Lower lobe of right lung (tissue), 2 donors: Measurements from ENCODE around the gene MED29. TPM values are rescaled to one million over a fixed set of nuclear protein-coding genes. Genes with fewer than 3 reads are reported as not detected.

Experiments used
- ATAC-seq, 2 donors: fragments of 200-7000 bp; cut with Tn5 transposase; one replicate each; pipeline ENCODE4 v1.9.1; 2020 to 2022; ENCODE audit warnings: mild to moderate bottlenecking in 2 of 2, moderate library complexity in 2 of 2
- DNase-seq: peaks from one replicate; pipeline ENCODE4 v3.0.0-alpha.2; 2020
- H3K27ac ChIP-seq: fragments of 200-600 bp; one replicate; pipeline ENCODE4 v1.8.0; 2022
- H3K27me3 ChIP-seq: fragments of 200-600 bp; one replicate; pipeline ENCODE4 v1.8.0; 2022; ENCODE audit warnings: low read depth
- H3K36me3 ChIP-seq: fragments of 200-600 bp; one replicate; pipeline ENCODE4 v1.8.0; 2022; ENCODE audit warnings: mild to moderate bottlenecking
- H3K4me1 ChIP-seq: fragments of 200-600 bp; one replicate; pipeline ENCODE4 v1.8.0; 2022
- H3K4me3 ChIP-seq: fragments of 200-600 bp; one replicate; pipeline ENCODE4 v1.8.0; 2022; ENCODE audit warnings: mild to moderate bottlenecking
- H3K9me3 ChIP-seq: fragments of 200-600 bp; one replicate; pipeline ENCODE4 v1.8.0; 2022
- CTCF ChIP-seq: fragments of 200-600 bp; IDR thresholded peaks from one replicate; pipeline ENCODE4 v1.8.0; 2022; ENCODE audit warnings: antibody characterized with exemption, mild to moderate bottlenecking
- intact Hi-C: fragments of 100-400 bp; cut with DNase I; formaldehyde crosslinking; loops from one replicate; pipeline ENCODE4 v1.11.0; 2022
- total RNA-seq: library from RNA; stranded (reverse); fragmentation: NEBNext Ultra II Directional; extraction: Animal tissue kit (Norgen Biotek cat#: 25700); gene quantifications from one replicate; pipeline ENCODE4 v1.2.1, GENCODE V29; 2021
- donor health status: DM: no; HTN: yes; CAD: no; lungs with severe emphysema.

Gene MED29
- total RNA-seq, 1 donor from 2014 or later: 33.1 TPM

GRCh38 chr19:39401070-39401548 is 9.9 kb downstream of the MED29 start:
- intact Hi-C loops: no loop called here
- ATAC-seq (no peak), DNase-seq (no peak)
- H3K27ac ChIP-seq: peak overlapping the region; percentile 100
- H3K9me3 ChIP-seq: no peaks in the 10 kb centered on the region
- peaks cover 70% of the 10 kb centered on the region for H3K4me1 ChIP-seq
- no peaks in the 10 kb centered on the region for H3K27me3 ChIP-seq
- H3K36me3 ChIP-seq: peaks cover 13% of the 10 kb centered on the region
- TF ChIP-seq CTCF: no peak
- no peak overlapping the region for H3K4me3 ChIP-seq

DNA sequence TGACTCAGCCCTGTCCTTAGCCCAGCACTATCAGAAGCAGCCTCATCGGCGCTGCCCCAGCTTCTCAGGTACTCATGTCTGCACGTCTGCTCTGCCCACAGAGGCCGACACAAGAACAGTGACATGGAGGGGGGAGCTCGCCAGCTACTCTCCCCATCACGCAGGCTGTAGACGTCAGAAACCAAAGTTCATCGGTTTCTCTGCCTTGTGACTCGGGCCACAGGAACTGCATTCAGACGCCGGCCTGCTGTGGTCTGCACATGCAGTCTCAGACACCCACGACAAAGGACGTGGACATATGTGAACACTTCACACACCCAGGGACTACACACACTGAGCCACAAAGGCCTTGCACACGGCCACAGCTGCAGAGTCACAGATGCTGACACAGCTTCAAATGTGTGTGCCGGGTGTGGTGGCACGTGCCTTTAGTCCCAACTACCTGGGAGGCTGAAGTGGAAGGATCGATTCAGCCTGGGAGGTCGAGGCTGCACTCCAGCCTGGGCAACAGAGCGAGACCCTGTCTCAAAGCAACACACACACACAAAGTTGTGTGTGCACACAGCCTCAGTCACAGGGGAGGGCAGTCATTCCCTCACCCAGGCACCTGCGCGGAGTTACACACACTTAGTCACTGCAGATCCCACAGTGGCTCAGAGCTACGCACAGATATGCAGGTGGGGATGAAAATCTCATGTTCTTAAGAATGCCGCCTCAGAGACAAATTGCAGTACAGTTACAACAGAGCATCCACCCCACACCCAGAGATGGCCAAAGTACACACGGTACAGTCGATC is 10.6 kb downstream of the MED29 start:
- DNase-seq: peak; percentile 82
- peaks cover 70% of the 10 kb centered on the region for H3K4me1 ChIP-seq
- H3K27me3 ChIP-seq: no peaks in the 10 kb centered on the region
- peak overlapping the region; percentile 100 for H3K27ac ChIP-seq
- peaks cover 6% of the 10 kb centered on the region for H3K36me3 ChIP-seq
- H3K4me3 ChIP-seq: peak overlapping the region; percentile 61
- H3K9me3 ChIP-seq: no peaks in the 10 kb centered on the region
- peak in 1 of 2 donors; percentile 0 for ATAC-seq
- no peak for TF ChIP-seq CTCF
- intact Hi-C loops: no loop called here

DNA sequence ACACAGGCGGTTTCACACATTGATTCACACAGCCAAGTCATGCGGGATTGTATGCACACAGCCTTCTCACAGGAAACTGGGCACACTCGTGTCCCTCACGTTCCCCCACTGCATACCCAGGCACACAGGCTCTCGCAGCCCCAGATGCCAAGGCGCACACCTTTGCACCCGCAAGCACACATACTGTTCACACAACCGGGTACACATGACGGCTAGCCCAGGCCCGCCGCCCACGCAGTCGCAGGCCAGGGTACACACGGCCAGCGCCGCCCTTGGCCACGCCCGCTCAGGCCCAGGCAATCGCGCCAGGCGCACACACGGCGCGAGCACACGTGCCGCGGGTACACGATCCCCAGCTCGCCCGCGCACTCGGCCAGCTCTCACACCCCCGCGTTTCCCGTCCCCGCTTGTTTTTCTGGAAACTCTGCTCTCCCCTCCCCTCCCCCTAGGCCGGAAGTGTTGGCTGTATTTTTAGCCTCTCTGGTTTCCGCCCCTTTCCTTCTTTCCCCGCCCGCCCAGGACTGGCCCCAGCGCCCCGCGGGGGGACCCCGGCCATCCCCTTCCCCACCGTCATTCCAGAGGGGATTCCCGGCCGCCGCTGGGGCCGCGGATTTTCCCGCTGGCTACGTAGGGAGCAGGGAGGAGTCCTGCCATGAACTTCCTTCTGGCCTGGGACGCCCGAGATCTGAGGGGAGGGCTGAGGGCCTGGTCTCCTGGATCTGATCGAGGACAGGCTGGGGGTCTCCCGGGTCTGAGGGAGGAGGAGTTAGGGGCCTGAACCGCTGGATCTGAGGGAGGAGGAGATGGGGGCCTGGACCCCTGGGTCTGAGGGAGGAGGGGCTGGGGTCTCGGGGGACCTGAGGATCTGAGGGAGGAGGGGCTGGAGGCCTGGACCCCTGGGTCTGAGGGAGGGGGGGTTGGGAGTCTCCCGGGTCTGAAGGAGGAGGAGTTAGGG is 11.4 kb downstream of the MED29 start:
- TF ChIP-seq CTCF: no peak
- no peaks in the 10 kb centered on the region for H3K9me3 ChIP-seq
- peak; percentile 47 to 68 for ATAC-seq
- H3K4me3 ChIP-seq: peak overlapping the region; percentile 61
- intact Hi-C loops: no loop called here
- peaks cover 3% of the 10 kb centered on the region for H3K36me3 ChIP-seq
- H3K4me1 ChIP-seq: peaks cover 65% of the 10 kb centered on the region
- no peaks in the 10 kb centered on the region for H3K27me3 ChIP-seq
- H3K27ac ChIP-seq: peak overlapping the region; percentile 100
- DNase-seq: peak; percentile 96

DNA sequence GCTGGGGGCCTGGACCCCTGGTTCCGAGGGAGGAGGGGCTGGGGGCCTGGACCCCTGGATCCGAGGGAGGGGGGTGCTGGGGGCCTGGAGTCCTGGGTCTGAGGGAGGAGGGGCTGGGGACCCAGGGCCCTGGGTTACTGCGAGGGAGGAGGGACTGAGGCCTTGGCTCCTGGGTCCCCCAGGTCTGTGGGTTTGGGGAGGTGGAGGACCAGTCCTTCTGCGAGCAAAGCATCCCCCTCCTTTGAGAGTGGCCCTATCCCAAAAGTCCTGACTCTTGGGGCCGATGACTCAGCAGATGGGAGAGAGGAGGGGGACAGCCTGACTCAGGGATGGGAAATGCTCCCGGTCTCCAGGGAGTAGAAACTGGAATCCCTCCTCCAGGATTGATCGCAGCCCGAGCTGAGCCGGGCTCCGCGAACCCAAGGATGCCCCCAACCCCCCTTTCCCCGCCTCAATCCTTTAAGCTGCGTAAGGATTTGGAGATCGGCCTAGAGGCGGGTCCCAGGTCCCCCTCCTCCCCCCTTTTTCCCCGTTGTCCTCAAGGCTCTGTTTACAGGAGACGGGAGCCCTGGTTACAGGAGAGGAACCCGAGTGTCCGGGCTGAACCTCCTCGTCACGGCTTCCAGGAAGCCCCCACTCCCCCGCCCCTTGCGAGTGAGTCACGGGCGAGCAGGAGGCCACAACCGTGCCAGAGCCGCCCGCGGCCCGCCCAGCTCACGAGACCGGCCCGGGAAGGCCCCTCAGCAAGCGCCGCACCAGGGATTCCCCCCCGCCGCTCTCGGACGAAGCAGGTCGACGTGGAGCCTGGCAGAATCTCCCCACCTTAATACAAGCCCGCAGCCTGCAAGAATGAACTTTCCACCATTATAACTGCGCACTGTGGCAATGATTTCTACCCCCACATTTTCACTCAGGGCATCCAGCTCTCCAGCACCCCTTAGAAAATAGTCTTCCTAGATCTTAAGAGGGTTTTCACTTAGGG is 12.4 kb downstream of the MED29 start:
- peak; percentile 54 to 75 for ATAC-seq

More for the DNA sequence above, 12.4 kb downstream of the MED29 start:
- peak overlapping the region; percentile 100 for H3K27ac ChIP-seq
- intact Hi-C loops: no loop called here
- peak overlapping the region; percentile 61 for H3K4me3 ChIP-seq
- DNase-seq: peak; percentile 99
- no peaks in the 10 kb centered on the region for H3K27me3 ChIP-seq
- peaks cover 55% of the 10 kb centered on the region for H3K4me1 ChIP-seq
- no peak for TF ChIP-seq CTCF
- H3K36me3 ChIP-seq: peaks cover 13% of the 10 kb centered on the region
- H3K9me3 ChIP-seq: no peaks in the 10 kb centered on the region
